ENCODE data around the gene FOXG1. TPM values are rescaled to one million over a fixed set of nuclear protein-coding genes. Genes with fewer than 3 reads are reported as not detected.

The FOXG1 gene
- total RNA-seq, 1 experiment from 2014 or later: not detected

GRCh38 chr14:28762303-28762954, 4.2 kb upstream of the FOXG1 start:
- Histone ChIP-seq H3K4me3 (replicated peaks in 1 of 2; ENCODE audit: low read depth in 1 of 2, low read length in 2 of 2) (no peak overlapping the region), H3K9ac (ENCODE audit: low read length) (no peak overlapping the region), H3K27me3 (ENCODE audit: insufficient read depth, low read length) (no peaks in the 10 kb centered on the region), H3K4me2 (ENCODE audit: low read length) (no peak overlapping the region), H4K20me1 (ENCODE audit: insufficient read depth) (no peaks in the 10 kb centered on the region), H3K79me2 (ENCODE audit: insufficient read depth, low read length) (no peaks in the 10 kb centered on the region), H3K27ac (ENCODE audit: low read depth, low read length) (no peak overlapping the region), H3K9me2 (ENCODE audit: insufficient read depth) (no peaks in the 10 kb centered on the region), H3K9me3 (ENCODE audit: control insufficient read depth in 1 of 2, insufficient read depth in 1 of 2, low read depth in 1 of 2, low read length in 2 of 2) (peaks cover 0 to 11% of the 10 kb centered on the region in 2 experiments; a peak in 2 of 4 replicates), H3K36me3 (ENCODE audit: control insufficient read depth in 1 of 2, insufficient read depth in 2 of 2, low read length in 2 of 2) (no peaks in the 10 kb centered on the region), H3K4me1 (ENCODE audit: control insufficient read depth in 1 of 2, insufficient read depth in 2 of 2, low read length in 2 of 2) (no peaks in the 10 kb centered on the region), H2AFZ (ENCODE audit: low read depth, low read length, poor library complexity, severe bottlenecking) (no peak overlapping the region)
- ATAC-seq (no peak), DNase-seq (ENCODE audit: low read depth, low spot score) (no peak)
- no TSS peak for BruUV-seq (replicated peaks)
- POLR2A ChIA-PET: no interaction called here
- CTCF ChIA-PET: no interaction called here
- intact Hi-C loops (cut with micrococcal nuclease): no loop called here
- RAD21 ChIA-PET (ENCODE audit: low non-redundant PET in 1 of 2, low total read pairs in 2 of 2, uncharacterized antibody in 2 of 2, unreplicated experiment in 2 of 2): no interaction called here
- TF ChIP-seq SIN3A (IDR thresholded peaks at IDR 0.05; ENCODE audit: low read depth) (no peak), TCF7L2 (IDR thresholded peaks at IDR 0.05; ENCODE audit: borderline replicate concordance, extremely low read depth, insufficient read depth, insufficient read length) (no peak)

GRCh38 chr14:28762955-28763326, 3.6 kb upstream of the FOXG1 start:
- Histone ChIP-seq H2AFZ (ENCODE audit: low read depth, low read length, poor library complexity, severe bottlenecking) (no peak overlapping the region), H3K36me3 (ENCODE audit: control insufficient read depth in 1 of 2, insufficient read depth in 2 of 2, low read length in 2 of 2) (no peaks in the 10 kb centered on the region), H3K9me3 (ENCODE audit: control insufficient read depth in 1 of 2, insufficient read depth in 1 of 2, low read depth in 1 of 2, low read length in 2 of 2) (peaks cover 0 to 11% of the 10 kb centered on the region in 2 experiments; a peak in 2 of 4 replicates), H3K79me2 (ENCODE audit: insufficient read depth, low read length) (no peaks in the 10 kb centered on the region), H3K27me3 (ENCODE audit: insufficient read depth, low read length) (no peaks in the 10 kb centered on the region), H3K4me1 (ENCODE audit: control insufficient read depth in 1 of 2, insufficient read depth in 2 of 2, low read length in 2 of 2) (no peaks in the 10 kb centered on the region), H3K27ac (ENCODE audit: low read depth, low read length) (no peak overlapping the region), H3K9ac (ENCODE audit: low read length) (no peak overlapping the region), H4K20me1 (ENCODE audit: insufficient read depth) (no peaks in the 10 kb centered on the region), H3K4me2 (ENCODE audit: low read length) (no peak overlapping the region), H3K9me2 (ENCODE audit: insufficient read depth) (no peaks in the 10 kb centered on the region), H3K4me3 (replicated peaks in 1 of 2; ENCODE audit: low read depth in 1 of 2, low read length in 2 of 2) (no peak overlapping the region)
- no peak for DNase-seq (ENCODE audit: low read depth, low spot score)
- no peak for ATAC-seq
- ChIA-PET CTCF (no interaction called here), POLR2A (no interaction called here), RAD21 (ENCODE audit: low non-redundant PET in 1 of 2, low total read pairs in 2 of 2, uncharacterized antibody in 2 of 2, unreplicated experiment in 2 of 2) (no interaction called here)
- no TSS peak for BruUV-seq (replicated peaks)
- intact Hi-C loops (cut with micrococcal nuclease): no loop called here
- TF ChIP-seq EZH2phosphoT487 (IDR thresholded peaks at IDR 0.05; ENCODE audit: borderline replicate concordance) (no peak), CBX3 (IDR thresholded peaks at IDR 0.05; ENCODE audit: low read depth) (no peak), RAD21 (IDR thresholded peaks at IDR 0.05; ENCODE audit: low read depth) (no peak), REST (IDR thresholded peaks at IDR 0.05; ENCODE audit: low read depth) (no peak), EZH2 (IDR thresholded peaks at IDR 0.05) (no peak), ELF1 (IDR thresholded peaks at IDR 0.05; ENCODE audit: borderline replicate concordance, low read depth) (no peak), SRF (IDR thresholded peaks at IDR 0.05; ENCODE audit: low read depth) (no peak), POLR2AphosphoS5 (IDR thresholded peaks at IDR 0.05; ENCODE audit: low read depth, low read length) (no peak), ZBTB33 (IDR thresholded peaks at IDR 0.05; ENCODE audit: extremely low read depth, insufficient replicate concordance, low read length) (no peak), POLR2A (IDR thresholded peaks at IDR 0.05; ENCODE audit: borderline replicate concordance, extremely low read depth, insufficient read depth, insufficient read length) (no peak), CEBPB (IDR thresholded peaks at IDR 0.05; ENCODE audit: low read depth) (no peak), FOSL1 (IDR thresholded peaks at IDR 0.05; ENCODE audit: low read depth) (no peak), MAX (IDR thresholded peaks at IDR 0.05) (no peak), ATF3 (IDR thresholded peaks at IDR 0.05) (no peak), TCF7L2 (IDR thresholded peaks at IDR 0.05; ENCODE audit: borderline replicate concordance, extremely low read depth, insufficient read depth, insufficient read length) (no peak)

All from HCT116 (cell line).